HepG2 (cell line): Measurements from ENCODE around the gene HIPK3. TPM values are rescaled to one million over a fixed set of nuclear protein-coding genes. Genes with fewer than 3 reads are reported as not detected.

Experiments
- ERF ChIP-seq: IDR thresholded peaks from 2 replicates; pipeline ENCODE4 v1.6.1; 2018; ENCODE audit warnings: missing biosample characterization, missing genetic modification reagents
- JDP2 ChIP-seq: sonication (generic); formaldehyde crosslinking; IDR thresholded peaks from 2 replicates; pipeline ENCODE4 v1.8.1; 2022; ENCODE audit warnings: missing genetic modification reagents, borderline replicate concordance
- KLF13 ChIP-seq: sonication (generic); formaldehyde crosslinking; IDR thresholded peaks from 2 replicates; pipeline ENCODE4 v1.4.0; 2020; ENCODE audit warnings: mild to moderate bottlenecking, missing genetic modification reagents
- KLF16 ChIP-seq, 2 experiments: sonication (generic) in 1 of 2; formaldehyde crosslinking in 1 of 2; IDR thresholded peaks; 2 replicates each; pipeline versions ENCODE4 v1.6.1 to v1.8.0; 2016 to 2023; ENCODE audit warnings: missing genetic modification reagents in 2 of 2, missing compliant biosample characterization in 1 of 2
- KMT2A ChIP-seq: sonication (generic); formaldehyde crosslinking; IDR thresholded peaks from 2 replicates; pipeline ENCODE4 v1.4.0; 2020; ENCODE audit warnings: missing genetic modification reagents
- MED8 ChIP-seq: sonication (generic); formaldehyde crosslinking; IDR thresholded peaks from 2 replicates; pipeline ENCODE4 v1.8.1; 2023; ENCODE audit warnings: mild to moderate bottlenecking, missing genetic modification reagents; ENCODE audit not compliant: insufficient replicate concordance
- MIER2 ChIP-seq: IDR thresholded peaks from 2 replicates; pipeline ENCODE4 v1.6.1; 2016; ENCODE audit warnings: missing biosample characterization, missing genetic modification reagents
- NR1H2 ChIP-seq: sonication (generic); formaldehyde crosslinking; IDR thresholded peaks from 2 replicates; pipeline ENCODE4 v1.8.1; 2022; ENCODE audit warnings: low read depth, missing genetic modification reagents, borderline replicate concordance
- NR2C2 ChIP-seq: sonication (generic); formaldehyde crosslinking; IDR thresholded peaks from 2 replicates; pipeline ENCODE4 v1.4.0; 2020; ENCODE audit warnings: missing genetic modification reagents, mild to moderate bottlenecking, moderate library complexity, borderline replicate concordance
- ONECUT2 ChIP-seq: sonication (generic); formaldehyde crosslinking; IDR thresholded peaks from 2 replicates; pipeline ENCODE4 v1.4.0; 2020; ENCODE audit warnings: missing genetic modification reagents
- RCOR2 ChIP-seq: IDR thresholded peaks from 2 replicates; pipeline ENCODE4 v1.6.1; 2016; ENCODE audit warnings: missing biosample characterization, missing genetic modification reagents
- RFX3 ChIP-seq: IDR thresholded peaks from 2 replicates; pipeline ENCODE4 v1.6.1; 2016; ENCODE audit warnings: missing biosample characterization, missing genetic modification reagents
- SOX6 ChIP-seq, 2 experiments: fragments of 450-650 bp in 1 of 2; sonication (generic) in 1 of 2; formaldehyde crosslinking in 1 of 2; IDR thresholded peaks; 2 replicates each; pipeline versions ENCODE4 v1.4.0 to v1.6.1; 2017 to 2020; ENCODE audit warnings: antibody characterized with exemption in 1 of 2, mild to moderate bottlenecking in 1 of 2, missing genetic modification reagents in 1 of 2
- SRF ChIP-seq: IDR thresholded peaks from 2 replicates; pipeline ENCODE4 v1.6.1; 2011; ENCODE audit warnings: mild to moderate bottlenecking, low read depth, low read length, moderate library complexity
- ZMYM3 ChIP-seq: sonication (generic); formaldehyde crosslinking; IDR thresholded peaks from 2 replicates; pipeline ENCODE4 v1.5.1; 2020; ENCODE audit warnings: mild to moderate bottlenecking, missing genetic modification reagents
- ZNF253 ChIP-seq: sonication (generic); formaldehyde crosslinking; IDR thresholded peaks from 2 replicates; pipeline ENCODE4 v1.8.0; 2022; ENCODE audit warnings: mild to moderate bottlenecking, missing genetic modification reagents, borderline replicate concordance
- ZNF569 ChIP-seq: sonication (generic); formaldehyde crosslinking; IDR thresholded peaks from 2 replicates; pipeline ENCODE4 v1.5.0; 2020; ENCODE audit warnings: mild to moderate bottlenecking, missing genetic modification reagents, moderate library complexity, borderline replicate concordance
- ZNF678 ChIP-seq: sonication (generic); formaldehyde crosslinking; IDR thresholded peaks from 2 replicates; pipeline ENCODE4 v1.4.0; 2020; ENCODE audit warnings: mild to moderate bottlenecking, missing genetic modification reagents
- ZNF773 ChIP-seq: sonication (generic); formaldehyde crosslinking; IDR thresholded peaks from 2 replicates; pipeline ENCODE4 v1.4.0; 2020; ENCODE audit warnings: missing genetic modification reagents, borderline replicate concordance
- ZNF792 ChIP-seq: IDR thresholded peaks from 2 replicates; pipeline ENCODE4 v1.6.1; 2016
- ZNF879 ChIP-seq: sonication (generic); formaldehyde crosslinking; IDR thresholded peaks from 2 replicates; pipeline ENCODE4 v1.8.1; 2023; ENCODE audit warnings: missing genetic modification reagents
- polyA plus RNA-seq, 8 experiments: library from polyadenylated mRNA; depleted of rRNA in 3 of 8; stranded (reverse) in 7 of 8; unstranded in 1 of 8; fragments of >200 nt; fragmentation: Illumina TruSeq in 4 of 8; extraction: Trizol in 4 of 8; gene quantifications; 2 replicates each; pipeline versions ENCODE4 v1.2.1 to v1.2.3, GENCODE V29; 2011 to 2016; ENCODE audit warnings: low read depth in 4 of 8, missing spikeins in 1 of 8, mixed read lengths in 1 of 8; ENCODE audit not compliant: insufficient read depth in 1 of 8
- total RNA-seq, 5 experiments: library from RNA; depleted of rRNA; stranded (reverse); fragments of >200 nt; fragmentation: Illumina TruSeq; extraction: Trizol; gene quantifications; 2 replicates each; pipeline ENCODE4 v1.2.3, GENCODE V29; 2016; ENCODE audit warnings: low read depth in 1 of 5
- TF ChIP-seq, protein P1 (sequence below): IDR thresholded peaks from 2 replicates; pipeline ENCODE4 v1.6.1; 2016; ENCODE audit warnings: mild to moderate bottlenecking, missing biosample characterization, missing genetic modification reagents
- TF ChIP-seq, protein P2 (sequence below): IDR thresholded peaks from 2 replicates; pipeline ENCODE4 v1.6.1; 2012; ENCODE audit warnings: inconsistent platforms
- TF ChIP-seq, protein P3 (sequence below): sonication (generic); formaldehyde crosslinking; IDR thresholded peaks from 2 replicates; pipeline ENCODE4 v1.4.0; 2020; ENCODE audit warnings: missing genetic modification reagents
- TF ChIP-seq, protein P4 (sequence below): sonication (generic); formaldehyde crosslinking; IDR thresholded peaks from 2 replicates; pipeline ENCODE4 v1.4.0; 2020; ENCODE audit warnings: missing genetic modification reagents
- TF ChIP-seq, protein P5 (sequence below): sonication (generic); formaldehyde crosslinking; IDR thresholded peaks from 2 replicates; pipeline ENCODE4 v1.5.1; 2020; ENCODE audit warnings: missing genetic modification reagents, mild to moderate bottlenecking, borderline replicate concordance

The HIPK3 gene
- total and polyA plus RNA-seq, 2 of the 13 experiments (the other 11 are each of a cell fraction or from before 2014, with no cell fraction given): 20.5 to 44.3 TPM

DNA sequence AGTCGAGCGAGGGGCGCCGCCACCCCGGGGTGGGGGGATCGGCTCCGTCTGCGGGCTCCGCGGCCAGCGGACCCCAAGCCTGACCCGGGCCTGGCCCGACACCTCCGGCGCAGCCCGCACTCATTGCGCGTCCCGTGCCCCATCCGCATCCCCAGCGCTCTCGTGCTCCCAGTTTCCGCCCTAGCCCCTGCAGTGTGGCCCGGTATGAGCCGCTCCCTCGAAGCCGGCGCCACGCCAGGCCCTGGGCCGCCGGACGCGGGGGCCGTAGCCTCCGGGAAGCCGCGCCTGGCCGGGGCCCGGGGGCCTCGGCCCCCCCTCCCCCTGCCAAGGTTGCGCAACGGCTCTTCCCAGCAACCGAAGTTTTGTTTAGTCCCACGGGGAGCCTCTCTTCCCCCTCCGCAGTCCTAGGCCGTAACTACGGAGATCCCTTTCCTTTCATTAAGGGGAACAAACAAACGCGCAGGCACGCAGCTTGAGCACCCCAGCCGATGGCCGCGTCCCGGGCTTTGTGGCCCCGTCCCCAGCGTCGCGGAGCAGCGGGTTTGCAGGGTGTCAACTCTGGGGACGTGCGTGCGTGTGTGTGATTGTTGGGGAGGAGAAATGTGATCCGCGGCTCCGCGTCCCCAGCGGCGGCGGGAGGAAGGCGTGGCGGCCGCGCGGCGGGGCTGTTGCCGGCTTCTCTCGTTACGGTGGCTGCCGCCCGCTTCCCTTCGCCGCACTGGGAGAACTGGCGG is 883 bp downstream of the HIPK3 start (continued):
- TF ChIP-seq, protein P1, sequence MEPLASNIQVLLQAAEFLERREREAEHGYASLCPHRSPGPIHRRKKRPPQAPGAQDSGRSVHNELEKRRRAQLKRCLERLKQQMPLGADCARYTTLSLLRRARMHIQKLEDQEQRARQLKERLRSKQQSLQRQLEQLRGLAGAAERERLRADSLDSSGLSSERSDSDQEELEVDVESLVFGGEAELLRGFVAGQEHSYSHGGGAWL (CRISPR knock-in tag): peak; percentile 64
- TF ChIP-seq ERF (CRISPR knock-in tag) (peak; percentile 54; the same call in 1 of the 2 replicates), NR2C2 (peak; percentile 46), ZNF253 (CRISPR knock-in tag) (peak; percentile 51; the same call in 1 of the 2 replicates), ZMYM3 (CRISPR knock-in tag) (no peak), KLF13 (CRISPR knock-in tag) (no peak), SRF (no peak), ZNF569 (no peak), ONECUT2 (no peak), MED8 (CRISPR knock-in tag) (no peak), ZNF678 (CRISPR knock-in tag) (no peak), RCOR2 (CRISPR knock-in tag) (no peak), KMT2A (CRISPR knock-in tag) (peak; percentile 79), ZNF792 (CRISPR knock-in tag) (no peak; the same call in 1 of the 2 replicates), JDP2 (no peak), MIER2 (CRISPR knock-in tag) (no peak), NR1H2 (CRISPR knock-in tag) (peak; percentile 20; the same call in 1 of the 2 replicates), SOX6 (IDR thresholded peaks at IDR 0.05) (no peak), SOX6 (CRISPR knock-in tag; IDR thresholded peaks at IDR 0.05) (no peak; the same call in none of the 2 replicates), ZNF773 (CRISPR knock-in tag) (0 out of 2 replicates have a peak, but pooled peaks have one; percentile 61), ZNF879 (CRISPR knock-in tag) (peak; percentile 54; the same call in 1 of the 2 replicates), KLF16 (CRISPR knock-in tag; IDR thresholded peaks at IDR 0.05) (peak in 1 of 2 experiments; percentile 26; a peak in 1 of 4 replicates), RFX3 (CRISPR knock-in tag) (no peak)
- TF ChIP-seq, protein P2, sequence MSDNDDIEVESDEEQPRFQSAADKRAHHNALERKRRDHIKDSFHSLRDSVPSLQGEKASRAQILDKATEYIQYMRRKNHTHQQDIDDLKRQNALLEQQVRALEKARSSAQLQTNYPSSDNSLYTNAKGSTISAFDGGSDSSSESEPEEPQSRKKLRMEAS: peak; percentile 80
- TF ChIP-seq, protein P3, sequence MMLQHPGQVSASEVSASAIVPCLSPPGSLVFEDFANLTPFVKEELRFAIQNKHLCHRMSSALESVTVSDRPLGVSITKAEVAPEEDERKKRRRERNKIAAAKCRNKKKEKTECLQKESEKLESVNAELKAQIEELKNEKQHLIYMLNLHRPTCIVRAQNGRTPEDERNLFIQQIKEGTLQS (CRISPR knock-in tag): no peak
- TF ChIP-seq, protein P4, sequence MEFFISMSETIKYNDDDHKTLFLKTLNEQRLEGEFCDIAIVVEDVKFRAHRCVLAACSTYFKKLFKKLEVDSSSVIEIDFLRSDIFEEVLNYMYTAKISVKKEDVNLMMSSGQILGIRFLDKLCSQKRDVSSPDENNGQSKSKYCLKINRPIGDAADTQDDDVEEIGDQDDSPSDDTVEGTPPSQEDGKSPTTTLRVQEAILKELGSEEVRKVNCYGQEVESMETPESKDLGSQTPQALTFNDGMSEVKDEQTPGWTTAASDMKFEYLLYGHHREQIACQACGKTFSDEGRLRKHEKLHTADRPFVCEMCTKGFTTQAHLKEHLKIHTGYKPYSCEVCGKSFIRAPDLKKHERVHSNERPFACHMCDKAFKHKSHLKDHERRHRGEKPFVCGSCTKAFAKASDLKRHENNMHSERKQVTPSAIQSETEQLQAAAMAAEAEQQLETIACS (CRISPR knock-in tag): peak; percentile 6; the same call in 1 of the 2 replicates
- TF ChIP-seq, protein P5, sequence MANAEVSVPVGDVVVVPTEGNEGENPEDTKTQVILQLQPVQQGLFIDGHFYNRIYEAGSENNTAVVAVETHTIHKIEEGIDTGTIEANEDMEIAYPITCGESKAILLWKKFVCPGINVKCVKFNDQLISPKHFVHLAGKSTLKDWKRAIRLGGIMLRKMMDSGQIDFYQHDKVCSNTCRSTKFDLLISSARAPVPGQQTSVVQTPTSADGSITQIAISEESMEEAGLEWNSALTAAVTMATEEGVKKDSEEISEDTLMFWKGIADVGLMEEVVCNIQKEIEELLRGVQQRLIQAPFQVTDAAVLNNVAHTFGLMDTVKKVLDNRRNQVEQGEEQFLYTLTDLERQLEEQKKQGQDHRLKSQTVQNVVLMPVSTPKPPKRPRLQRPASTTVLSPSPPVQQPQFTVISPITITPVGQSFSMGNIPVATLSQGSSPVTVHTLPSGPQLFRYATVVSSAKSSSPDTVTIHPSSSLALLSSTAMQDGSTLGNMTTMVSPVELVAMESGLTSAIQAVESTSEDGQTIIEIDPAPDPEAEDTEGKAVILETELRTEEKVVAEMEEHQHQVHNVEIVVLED (CRISPR knock-in tag): peak; percentile 48
